ENCODE measurements around the gene THADA.

THADA gene

DNA sequence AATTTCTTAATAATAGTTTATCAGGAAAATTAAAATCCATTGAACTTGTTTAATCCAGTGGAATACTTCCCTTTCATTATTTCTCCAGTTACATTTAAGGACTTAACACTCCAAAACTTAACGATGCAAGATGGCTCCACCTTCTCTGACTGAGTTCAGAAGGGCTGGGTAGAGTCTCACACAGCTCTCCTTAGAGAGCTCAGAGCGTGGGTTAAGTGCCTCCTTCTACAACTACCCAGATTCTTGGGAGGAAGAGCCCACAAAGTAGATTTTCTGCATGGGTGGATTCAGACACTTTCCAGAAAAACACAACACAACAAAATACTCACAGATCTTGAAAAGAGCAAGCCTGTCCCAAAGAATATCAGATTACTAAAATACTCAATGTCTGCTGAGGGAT is 130.6 kb downstream of the THADA start:
- no peak for TF ChIP-seq SIN3A (IDR thresholded peaks at IDR 0.05; ENCODE audit: borderline replicate concordance, insufficient read depth, low read length)

DNA sequence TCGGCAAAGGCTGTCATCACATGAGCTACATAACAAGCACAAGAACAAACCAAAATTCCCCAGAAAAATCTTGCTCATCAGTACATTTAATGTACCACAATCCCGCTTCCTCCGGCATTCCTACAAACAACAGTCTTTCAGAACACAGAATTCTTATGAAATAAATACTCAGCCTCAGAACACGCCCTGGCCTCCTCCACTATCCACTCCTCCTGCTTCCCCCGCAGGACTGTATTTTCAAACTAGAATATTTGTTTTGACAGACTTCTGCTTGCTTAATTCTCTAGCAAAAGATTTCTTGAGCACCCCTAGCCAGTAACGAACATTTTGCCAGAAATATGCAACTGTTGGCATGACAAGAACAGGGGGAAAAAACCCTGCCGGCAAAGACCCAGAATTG is 131.2 kb downstream of the THADA start:
- TF ChIP-seq POLR2AphosphoS5 (IDR thresholded peaks at IDR 0.05; ENCODE audit: low read depth, low read length) (no peak), SIN3A (IDR thresholded peaks at IDR 0.05; ENCODE audit: borderline replicate concordance, insufficient read depth, low read length) (no peak), FOXP2 (optimal IDR thresholded peaks at IDR 0.05; ENCODE audit: borderline replicate concordance, extremely low read depth, extremely low read length, insufficient read depth) (no peak), TAF1 (IDR thresholded peaks at IDR 0.05; ENCODE audit: borderline replicate concordance, insufficient read depth, low read length) (no peak)
- TF ChIP-seq, protein P1, sequence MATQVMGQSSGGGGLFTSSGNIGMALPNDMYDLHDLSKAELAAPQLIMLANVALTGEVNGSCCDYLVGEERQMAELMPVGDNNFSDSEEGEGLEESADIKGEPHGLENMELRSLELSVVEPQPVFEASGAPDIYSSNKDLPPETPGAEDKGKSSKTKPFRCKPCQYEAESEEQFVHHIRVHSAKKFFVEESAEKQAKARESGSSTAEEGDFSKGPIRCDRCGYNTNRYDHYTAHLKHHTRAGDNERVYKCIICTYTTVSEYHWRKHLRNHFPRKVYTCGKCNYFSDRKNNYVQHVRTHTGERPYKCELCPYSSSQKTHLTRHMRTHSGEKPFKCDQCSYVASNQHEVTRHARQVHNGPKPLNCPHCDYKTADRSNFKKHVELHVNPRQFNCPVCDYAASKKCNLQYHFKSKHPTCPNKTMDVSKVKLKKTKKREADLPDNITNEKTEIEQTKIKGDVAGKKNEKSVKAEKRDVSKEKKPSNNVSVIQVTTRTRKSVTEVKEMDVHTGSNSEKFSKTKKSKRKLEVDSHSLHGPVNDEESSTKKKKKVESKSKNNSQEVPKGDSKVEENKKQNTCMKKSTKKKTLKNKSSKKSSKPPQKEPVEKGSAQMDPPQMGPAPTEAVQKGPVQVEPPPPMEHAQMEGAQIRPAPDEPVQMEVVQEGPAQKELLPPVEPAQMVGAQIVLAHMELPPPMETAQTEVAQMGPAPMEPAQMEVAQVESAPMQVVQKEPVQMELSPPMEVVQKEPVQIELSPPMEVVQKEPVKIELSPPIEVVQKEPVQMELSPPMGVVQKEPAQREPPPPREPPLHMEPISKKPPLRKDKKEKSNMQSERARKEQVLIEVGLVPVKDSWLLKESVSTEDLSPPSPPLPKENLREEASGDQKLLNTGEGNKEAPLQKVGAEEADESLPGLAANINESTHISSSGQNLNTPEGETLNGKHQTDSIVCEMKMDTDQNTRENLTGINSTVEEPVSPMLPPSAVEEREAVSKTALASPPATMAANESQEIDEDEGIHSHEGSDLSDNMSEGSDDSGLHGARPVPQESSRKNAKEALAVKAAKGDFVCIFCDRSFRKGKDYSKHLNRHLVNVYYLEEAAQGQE (IDR thresholded peaks at IDR 0.05; ENCODE audit: insufficient read depth in 1 of 2, low read depth in 2 of 2, low read length in 2 of 2): no peak

DNA sequence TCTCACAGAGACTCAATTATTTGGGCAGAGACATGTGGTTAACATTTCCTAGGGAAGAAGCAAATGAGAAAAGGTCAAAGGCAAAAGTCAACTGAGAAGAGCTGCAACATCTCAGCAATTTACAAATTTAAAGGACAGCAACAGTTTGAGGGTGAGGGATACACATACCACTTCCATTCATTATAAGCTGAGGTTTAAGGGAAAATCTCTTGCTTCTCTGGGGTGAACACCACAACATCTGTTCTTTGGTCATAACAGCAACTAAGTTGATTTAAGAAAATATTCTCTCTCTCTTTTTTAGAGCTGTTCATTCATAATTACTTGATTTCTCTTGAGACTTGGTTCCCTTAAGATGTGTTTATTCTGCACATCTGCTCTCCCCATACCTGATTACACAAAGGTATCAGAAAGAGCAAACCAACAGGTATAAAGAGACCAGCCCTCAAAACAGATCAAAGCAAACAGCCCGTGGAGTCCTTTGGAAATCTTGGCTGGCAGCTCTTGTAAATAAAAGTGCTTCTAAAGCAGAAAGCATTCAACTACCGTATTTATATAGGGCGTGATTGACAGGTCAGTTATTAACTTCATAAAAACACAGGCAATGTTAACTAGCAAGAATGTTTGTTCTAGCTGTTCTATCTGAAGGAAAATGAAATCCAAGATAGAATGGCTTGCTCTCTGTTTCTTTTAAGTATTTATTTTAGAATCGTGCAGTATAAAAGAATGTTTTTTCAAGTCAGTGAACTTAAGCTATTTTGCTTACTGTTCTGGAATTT is 132.8 kb downstream of the THADA start:
- TF ChIP-seq POLR2AphosphoS5 (IDR thresholded peaks at IDR 0.05; ENCODE audit: low read depth, low read length): no peak
- TF ChIP-seq FOXP2 (optimal IDR thresholded peaks at IDR 0.05; ENCODE audit: borderline replicate concordance, extremely low read depth, extremely low read length, insufficient read depth): no peak
- TF ChIP-seq TAF1 (IDR thresholded peaks at IDR 0.05; ENCODE audit: borderline replicate concordance, insufficient read depth, low read length): no peak

DNA sequence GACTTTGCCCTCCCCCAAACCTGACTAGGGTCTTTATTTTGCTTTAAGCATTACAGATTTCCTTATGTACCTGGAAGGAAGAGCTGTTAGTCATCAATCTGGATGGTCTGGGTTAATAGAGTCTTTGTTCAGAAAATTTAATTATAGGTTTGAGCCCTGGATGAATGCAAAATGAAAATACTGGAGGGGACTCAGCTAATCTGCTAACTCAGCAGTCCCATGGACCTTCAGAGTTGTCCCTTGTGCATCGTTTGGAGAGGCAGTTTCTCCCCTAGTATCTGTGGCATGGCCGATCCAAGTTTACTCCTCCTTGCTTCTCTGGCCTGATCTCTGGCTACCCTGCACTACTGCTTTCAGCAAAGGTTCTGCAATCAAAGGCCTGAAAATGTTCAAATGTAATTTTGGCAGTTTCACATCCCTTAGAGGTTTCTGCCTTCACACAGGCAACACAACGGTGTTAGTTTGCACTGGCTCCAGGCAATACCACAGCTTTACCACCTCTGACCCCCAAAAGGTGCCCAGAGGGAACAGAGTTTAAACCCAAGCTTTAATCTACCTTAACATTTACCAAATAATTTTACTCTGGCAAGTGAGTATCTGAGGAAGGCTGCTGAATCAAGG is 134.3 kb downstream of the THADA start:
- TF ChIP-seq, protein P1 (IDR thresholded peaks at IDR 0.05; ENCODE audit: insufficient read depth in 1 of 2, low read depth in 2 of 2, low read length in 2 of 2): no peak
- no peak for TF ChIP-seq FOXP2 (optimal IDR thresholded peaks at IDR 0.05; ENCODE audit: borderline replicate concordance, extremely low read depth, extremely low read length, insufficient read depth)

DNA sequence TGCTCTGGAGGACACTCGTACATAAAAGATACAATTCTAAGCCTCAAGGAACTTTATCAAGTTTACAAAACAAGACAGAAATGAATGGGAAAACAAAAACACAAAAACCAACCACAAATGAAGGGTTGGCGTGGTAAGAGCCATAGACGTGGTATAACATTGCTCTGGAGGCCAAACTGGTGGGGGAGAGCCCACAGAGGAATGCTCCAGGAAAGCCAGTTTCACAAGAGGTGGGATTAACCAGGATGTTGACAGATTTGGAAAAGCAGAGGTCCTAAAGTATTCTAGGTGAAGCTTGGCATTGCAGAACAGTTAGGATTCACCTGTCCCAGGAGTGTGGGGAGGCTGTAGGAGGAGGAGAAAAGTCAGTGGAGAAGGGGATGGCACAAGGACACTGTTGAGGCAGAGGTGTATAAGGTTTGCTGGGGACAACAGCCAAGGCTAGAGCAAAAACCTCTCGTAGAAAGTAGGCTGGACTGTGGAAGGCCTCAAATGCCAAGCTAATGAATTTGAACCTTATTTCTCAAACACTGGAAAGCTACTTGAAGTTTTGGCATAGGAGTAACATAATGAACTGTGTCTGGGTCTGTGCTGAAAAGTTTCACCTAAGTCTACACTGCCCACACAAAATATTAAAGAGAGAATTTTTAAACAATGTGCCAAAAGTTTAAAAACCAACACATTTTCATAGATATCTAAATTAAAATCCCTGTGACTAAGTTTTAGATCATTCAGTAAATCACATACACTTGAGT is 135.1 kb downstream of the THADA start:
- TF ChIP-seq POLR2AphosphoS5 (IDR thresholded peaks at IDR 0.05; ENCODE audit: low read depth, low read length) (no peak), FOXP2 (optimal IDR thresholded peaks at IDR 0.05; ENCODE audit: borderline replicate concordance, extremely low read depth, extremely low read length, insufficient read depth) (no peak), SIN3A (IDR thresholded peaks at IDR 0.05; ENCODE audit: borderline replicate concordance, insufficient read depth, low read length) (no peak), TAF1 (IDR thresholded peaks at IDR 0.05; ENCODE audit: borderline replicate concordance, insufficient read depth, low read length) (no peak)
- TF ChIP-seq, protein P1 (IDR thresholded peaks at IDR 0.05; ENCODE audit: insufficient read depth in 1 of 2, low read depth in 2 of 2, low read length in 2 of 2): no peak

DNA sequence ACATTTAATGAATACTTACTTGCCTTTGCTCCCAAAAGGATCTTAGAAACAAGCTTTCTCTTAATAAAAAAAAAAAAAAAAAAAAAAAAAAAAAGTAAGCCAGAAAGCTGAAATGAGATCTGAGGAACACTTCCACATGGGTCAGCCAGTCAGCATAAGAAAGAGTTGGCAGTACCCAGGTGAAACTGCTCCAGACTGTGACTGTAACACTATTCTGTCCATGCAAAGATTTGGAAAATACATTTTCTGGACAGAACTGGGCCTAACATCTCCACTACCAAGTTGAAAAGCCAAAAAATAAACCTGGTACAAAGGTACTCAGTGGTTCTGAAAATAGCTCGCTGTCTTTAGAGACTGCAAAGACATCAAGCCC is 135.7 kb downstream of the THADA start:
- TF ChIP-seq TAF1 (IDR thresholded peaks at IDR 0.05; ENCODE audit: borderline replicate concordance, insufficient read depth, low read length) (no peak), SIN3A (IDR thresholded peaks at IDR 0.05; ENCODE audit: borderline replicate concordance, insufficient read depth, low read length) (no peak), POLR2AphosphoS5 (IDR thresholded peaks at IDR 0.05; ENCODE audit: low read depth, low read length) (no peak), FOXP2 (optimal IDR thresholded peaks at IDR 0.05; ENCODE audit: borderline replicate concordance, extremely low read depth, extremely low read length, insufficient read depth) (no peak)
- TF ChIP-seq, protein P1 (IDR thresholded peaks at IDR 0.05; ENCODE audit: insufficient read depth in 1 of 2, low read depth in 2 of 2, low read length in 2 of 2): no peak
